Skin epidermis (tissue), 12 donors: ENCODE results near the gene MAD2L1BP.
"Not testable (repeated sequence)": the region's sequence is repeated elsewhere in the genome, so short reads cannot be mapped to it uniquely, and the experiment has no call there.

Experiments
- H3K27ac ChIP-seq, 21 experiments: fragments of 200-600 bp; sonication (generic) in 11 of 21; one replicate each; pipeline ENCODE4 v1.5.0; 2020; ENCODE audit warnings: mild to moderate bottlenecking in 3 of 21, inconsistent platforms in 2 of 21, moderate library complexity in 2 of 21
- H3K4me3 ChIP-seq, 7 experiments: fragments of 200-600 bp; sonication (generic) in 2 of 7; one replicate each; pipeline ENCODE4 v1.5.0; 2020; ENCODE audit warnings: inconsistent platforms in 2 of 7, mild to moderate bottlenecking in 2 of 7, moderate library complexity in 1 of 7

Gene MAD2L1BP

DNA sequence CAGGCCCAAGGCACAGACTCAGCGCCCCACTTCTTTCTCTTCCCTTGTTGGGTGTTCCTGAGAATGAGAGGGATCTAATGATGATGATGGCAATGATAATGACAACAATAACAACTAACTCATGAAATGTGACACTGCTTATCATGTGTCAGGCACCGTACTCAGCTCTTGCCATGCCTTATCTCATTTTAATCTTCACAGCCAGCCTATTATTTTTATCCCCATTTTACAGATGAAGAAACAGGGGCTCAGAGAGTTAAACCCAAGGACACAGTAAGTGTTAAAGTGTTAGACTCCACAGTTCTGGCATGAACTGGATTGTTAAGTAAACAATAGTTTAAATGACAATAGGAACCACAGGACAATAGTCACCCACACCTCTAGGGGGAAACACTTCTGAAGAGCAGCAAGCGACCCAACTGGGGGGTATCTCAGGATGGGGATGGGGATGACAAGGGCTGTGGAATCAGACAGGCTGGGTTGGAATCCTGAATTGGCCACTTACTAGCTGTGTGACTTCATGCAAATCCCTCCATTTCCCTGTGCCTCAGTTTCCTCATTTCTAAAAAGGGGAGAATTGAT lies 21.7 kb downstream of the MAD2L1BP start:
- H3K4me3 ChIP-seq, result no peak overlapping the region
- no peak overlapping the region for H3K27ac ChIP-seq

DNA sequence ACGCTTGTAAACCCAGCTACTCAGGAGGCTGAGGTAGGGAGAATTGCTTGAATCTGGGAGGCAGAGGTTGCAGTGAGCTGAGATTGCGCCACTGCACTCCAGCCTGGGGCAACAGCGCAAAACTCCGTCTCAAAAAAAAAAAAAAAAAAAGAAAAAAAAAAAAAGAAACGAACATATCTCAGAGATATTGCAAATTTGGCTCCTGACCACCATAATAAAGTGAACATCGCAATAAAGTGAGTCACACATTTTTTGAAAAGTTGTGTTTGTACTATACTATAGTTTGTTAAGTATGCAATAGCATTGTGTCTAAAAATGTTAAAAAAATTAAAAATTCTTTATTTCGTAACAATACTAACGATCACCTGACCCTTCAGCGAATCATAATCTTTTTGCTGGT lies 22.5 kb downstream of the MAD2L1BP start:
- H3K4me3 ChIP-seq, result no peak overlapping the region

GRCh38 chr6:43662948-43663347 lies 27.3 kb downstream of the MAD2L1BP start:
- H3K27ac ChIP-seq, H3K4me3 ChIP-seq: not testable (repeated sequence)

More for the DNA sequence above, 22.5 kb downstream of the MAD2L1BP start:
- no peak overlapping the region for H3K27ac ChIP-seq

- Histone ChIP-seq H3K27ac (no peak overlapping the region), H3K4me3 (no peak overlapping the region)
Observed at GRCh38 chr6:43665376-43665775, 29.7 kb downstream of the MAD2L1BP start.

DNA sequence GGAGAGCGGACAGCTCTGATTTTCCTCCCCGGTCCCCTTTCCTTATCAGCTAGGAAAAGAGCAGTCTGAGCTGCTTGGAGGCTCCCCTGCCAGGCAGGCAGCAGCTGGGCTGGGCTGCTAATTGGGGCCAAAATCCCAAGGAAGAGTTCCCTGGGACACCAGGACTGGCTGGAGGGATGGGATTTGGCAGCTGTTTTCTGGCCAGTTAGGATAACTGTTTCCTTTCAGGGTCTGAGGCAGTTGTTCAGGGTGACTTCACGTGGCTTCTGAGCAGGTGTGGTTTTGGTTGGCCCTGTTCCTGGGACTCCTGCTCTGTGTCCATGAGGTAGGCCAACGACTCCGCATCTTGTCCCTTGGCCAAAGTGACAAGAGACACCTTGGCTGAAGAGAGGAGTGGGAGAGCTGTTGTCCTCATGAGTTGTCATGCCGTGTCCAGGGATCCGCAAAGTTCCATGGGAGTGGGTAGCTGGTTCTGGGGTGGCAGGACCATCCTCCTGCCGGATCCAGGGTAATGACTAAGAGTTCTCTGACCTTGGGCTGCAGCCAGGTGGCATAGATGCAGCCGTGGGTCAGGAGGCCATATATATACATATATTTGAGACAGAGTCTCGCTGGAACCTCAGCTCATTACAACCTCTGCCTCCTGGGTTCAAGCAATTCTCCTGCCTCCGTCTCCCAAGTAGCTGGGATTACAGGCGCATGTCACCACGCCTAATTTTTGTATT lies 30.7 kb downstream of the MAD2L1BP start:
- no peak overlapping the region for H3K27ac ChIP-seq
- H3K4me3 ChIP-seq, result no peak overlapping the region

GRCh38 chr6:43667245-43668150 lies 31.9 kb downstream of the MAD2L1BP start:
- Histone ChIP-seq H3K27ac (peak overlapping the region in 8 of 21 experiments; percentile 11 to 78 (median 49)), H3K4me3 (no peak overlapping the region)

DNA sequence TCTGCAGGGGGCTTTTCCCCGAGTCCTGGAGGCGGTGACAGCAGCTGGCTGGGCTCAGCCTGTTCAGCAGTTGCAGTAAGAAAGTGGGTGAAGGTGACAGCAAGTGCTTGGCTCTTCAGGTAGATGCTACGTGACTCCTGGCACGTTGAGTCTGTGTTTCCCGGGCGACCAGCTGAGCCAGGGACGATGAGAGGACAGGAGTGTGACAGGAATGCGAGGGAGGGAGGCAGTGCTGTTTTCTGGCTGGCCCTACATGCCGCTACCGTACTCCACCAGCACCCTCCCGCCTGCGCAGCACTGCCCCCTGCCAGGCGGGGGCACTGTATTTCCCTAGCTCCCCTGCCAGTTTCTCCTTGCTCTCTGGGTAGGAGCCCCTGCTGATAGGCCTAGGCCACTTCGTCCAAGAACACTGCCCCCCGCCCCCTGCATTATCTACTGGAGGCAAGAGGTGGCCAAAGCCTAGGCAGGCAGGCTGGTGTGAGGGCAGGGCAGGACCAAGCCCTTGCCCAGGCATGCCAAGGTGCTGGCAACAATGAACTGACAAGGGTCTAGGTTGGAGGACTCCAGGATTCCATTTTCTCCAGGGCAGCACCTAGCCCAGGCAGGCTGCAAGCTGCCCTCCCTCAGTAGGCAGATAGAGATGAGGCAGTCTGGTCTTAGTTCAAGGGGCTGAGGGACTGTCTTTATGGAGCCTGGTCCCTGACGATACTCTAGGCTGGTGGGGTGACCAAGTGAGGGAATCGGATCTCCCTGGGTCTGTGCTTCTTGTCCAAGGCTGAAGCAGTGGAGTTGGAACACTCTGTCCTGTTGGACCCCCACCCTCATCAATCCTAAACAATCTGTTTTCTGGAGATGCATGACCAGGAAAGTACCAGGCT lies 32.8 kb downstream of the MAD2L1BP start:
- Histone ChIP-seq H3K4me3 (no peak overlapping the region), H3K27ac (peak overlapping the region in 15 of 21 experiments; percentile 26 to 78 (median 59))

DNA sequence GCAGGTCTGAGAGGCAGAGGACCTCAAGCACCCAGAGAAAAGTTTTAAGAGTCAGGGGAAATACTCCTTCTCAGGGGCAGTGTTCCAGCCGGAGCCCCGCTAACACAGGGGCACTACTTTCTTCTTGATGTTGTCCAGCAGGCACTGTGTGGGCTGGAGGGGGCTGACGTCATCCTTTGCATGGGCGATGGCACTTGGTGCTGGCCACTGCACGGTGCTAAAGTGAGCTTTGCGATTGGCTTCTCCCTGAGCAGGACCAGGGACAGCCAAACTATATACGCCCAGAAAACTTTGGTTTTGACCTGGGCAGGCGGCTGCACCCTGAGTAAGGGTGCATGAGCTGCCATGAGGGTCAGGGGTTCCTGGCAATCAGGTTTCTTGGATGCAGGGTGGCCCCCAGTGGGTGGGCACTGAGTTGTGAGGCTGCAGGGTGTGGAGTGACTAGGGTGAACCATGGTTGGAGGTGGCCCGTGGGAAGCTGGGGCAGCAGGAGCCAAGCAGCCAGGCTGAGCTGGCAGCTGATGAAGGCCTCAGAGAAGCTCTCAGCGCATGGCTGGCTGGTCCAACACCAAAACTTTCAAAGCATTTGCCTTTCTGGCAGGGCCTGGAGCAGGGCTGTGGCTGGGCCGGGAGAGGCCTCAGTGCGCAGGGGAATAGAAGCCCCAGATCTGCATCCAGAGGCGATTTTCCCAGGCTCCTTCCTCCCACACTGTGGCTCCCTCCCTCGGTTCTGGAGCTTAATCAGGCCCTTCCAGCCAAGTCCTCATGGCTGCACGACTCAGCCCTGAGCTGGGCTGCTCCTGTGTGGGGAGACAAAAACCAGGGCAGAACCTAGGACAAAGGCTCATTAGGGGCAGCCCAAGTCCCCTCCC lies 33.6 kb downstream of the MAD2L1BP start:
- H3K4me3 ChIP-seq, result no peak overlapping the region
- H3K27ac ChIP-seq, result peak overlapping the region in 19 of 21 experiments; percentile 15 to 78 (median 59)

DNA sequence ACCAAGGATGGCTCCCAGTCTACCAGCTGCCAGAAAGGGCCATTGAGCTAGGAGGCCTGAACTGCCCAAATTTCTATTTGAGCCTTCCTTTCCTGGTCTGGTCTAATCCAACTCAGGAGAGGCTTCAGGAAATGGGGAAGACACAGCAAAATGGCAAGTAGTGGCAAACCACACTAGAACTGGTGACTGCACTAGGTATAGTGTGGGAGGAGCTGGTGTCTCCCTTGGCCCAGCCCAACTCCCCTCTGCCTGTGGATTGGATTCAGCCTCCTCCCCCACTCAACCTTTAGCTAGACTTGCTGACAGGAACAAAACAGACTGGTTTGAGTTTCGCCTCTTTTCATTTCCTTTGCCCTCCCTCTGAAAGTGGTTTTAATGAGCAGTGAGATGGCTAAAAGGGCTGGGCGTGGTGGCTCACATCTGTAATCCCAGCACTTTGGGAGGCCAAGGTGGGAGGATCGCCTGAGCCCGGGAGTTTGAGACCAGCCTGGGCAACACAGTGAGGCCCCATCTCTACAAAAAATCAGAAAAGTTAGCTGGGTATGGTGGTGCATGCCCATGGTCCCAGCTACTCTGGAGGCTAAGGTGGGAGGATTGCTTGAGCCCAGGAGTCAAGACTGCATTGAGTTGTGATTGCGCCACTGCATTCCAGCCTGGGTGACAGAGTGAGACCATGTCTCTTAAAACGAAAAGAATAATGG lies 34.4 kb downstream of the MAD2L1BP start:
- Histone ChIP-seq H3K27ac (peak overlapping the region in 19 of 21 experiments; percentile 15 to 78 (median 59)), H3K4me3 (no peak overlapping the region)

- Histone ChIP-seq H3K27ac (peak overlapping the region in 8 of 21 experiments; percentile 1 to 78 (median 64)), H3K4me3 (no peak overlapping the region)
Observed at GRCh38 chr6:43670623-43670986, 35.0 kb downstream of the MAD2L1BP start.

GRCh38 chr6:43671011-43671800 lies 35.6 kb downstream of the MAD2L1BP start:
- Histone ChIP-seq H3K27ac (peak overlapping the region in 7 of 21 experiments; percentile 1 to 78 (median 63)), H3K4me3 (no peak overlapping the region)

DNA sequence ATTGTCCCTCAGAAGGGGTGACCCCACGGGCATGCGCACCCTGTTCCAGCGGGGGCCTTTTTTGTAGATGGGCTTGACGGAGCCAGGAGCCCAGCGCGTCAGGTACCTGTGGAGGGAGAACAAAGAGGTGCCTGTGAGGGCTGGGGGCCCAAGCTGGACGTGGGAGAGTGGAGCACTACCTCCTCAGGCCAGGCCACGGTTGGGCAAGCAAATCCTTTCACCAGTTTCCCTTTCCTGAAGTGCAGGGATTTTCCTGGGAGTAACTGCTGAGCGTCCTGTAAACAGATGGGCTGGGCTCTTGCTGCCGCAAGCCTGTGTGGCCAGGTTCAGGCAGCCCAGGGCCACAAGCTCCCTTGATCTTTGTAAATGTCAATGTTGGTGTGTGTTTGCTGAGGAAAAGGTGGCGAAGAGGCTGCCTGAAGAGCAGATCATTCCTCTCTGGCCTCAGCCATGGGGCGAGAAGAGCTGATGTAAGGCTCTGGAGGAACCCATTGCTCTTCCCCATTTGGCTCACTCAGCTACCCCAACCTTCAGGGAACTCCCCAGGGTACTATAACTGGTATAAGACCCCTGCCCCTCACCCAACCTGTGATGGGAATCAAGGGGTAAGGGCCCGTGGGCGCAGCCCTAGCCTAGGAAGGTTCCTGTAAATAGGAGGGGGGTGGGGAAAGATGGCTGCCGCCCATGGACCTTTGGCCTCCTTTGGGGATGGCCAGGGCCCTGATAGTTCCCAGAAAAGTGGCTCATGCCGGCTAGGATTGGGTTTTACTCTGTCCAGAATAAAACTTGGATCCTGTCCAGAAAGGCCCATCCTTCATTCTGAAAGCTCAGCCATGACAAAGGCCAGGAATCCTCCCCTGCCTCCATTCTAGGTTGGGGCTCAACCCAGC lies 36.4 kb downstream of the MAD2L1BP start:
- no peak overlapping the region for H3K4me3 ChIP-seq
- peak overlapping the region in 5 of 21 experiments; percentile 19 to 60 (median 37) for H3K27ac ChIP-seq

DNA sequence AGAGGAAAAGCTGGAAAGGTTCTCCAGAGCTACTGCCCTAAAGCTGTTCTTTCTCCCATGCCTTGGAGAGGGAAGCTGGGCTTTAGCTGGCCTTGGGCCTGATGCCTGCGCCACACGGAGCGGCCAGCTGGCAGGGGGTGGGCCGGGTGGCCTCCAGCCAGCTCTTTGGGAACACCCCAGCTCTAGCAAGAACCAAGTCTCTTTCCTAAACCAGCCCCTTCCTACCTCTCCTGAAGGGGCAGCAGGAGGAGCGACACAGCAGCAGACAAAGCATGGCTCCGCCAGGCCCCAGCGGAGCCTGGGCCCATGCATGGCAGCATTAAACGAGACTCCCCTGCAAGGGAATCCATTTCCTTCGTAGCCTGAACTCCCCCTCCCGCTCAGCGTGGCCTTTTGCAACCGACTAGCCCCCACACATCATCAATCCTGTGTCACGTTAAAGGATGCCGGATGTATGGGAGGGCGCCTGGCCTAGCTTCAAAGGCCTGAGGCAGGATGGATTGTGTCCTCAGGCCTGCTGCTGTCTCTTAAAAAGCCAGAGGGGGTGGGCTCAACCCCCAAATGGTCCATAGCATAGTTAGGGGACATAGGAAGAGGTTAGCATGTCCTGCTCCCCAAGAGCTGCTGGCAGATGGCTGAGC lies 37.9 kb downstream of the MAD2L1BP start:
- peak overlapping the region in 1 of 21 experiments; percentile 60 for H3K27ac ChIP-seq
- no peak overlapping the region for H3K4me3 ChIP-seq

GRCh38 chr6:43674291-43674690 lies 38.7 kb downstream of the MAD2L1BP start:
- Histone ChIP-seq H3K27ac (no peak overlapping the region), H3K4me3 (no peak overlapping the region)

DNA sequence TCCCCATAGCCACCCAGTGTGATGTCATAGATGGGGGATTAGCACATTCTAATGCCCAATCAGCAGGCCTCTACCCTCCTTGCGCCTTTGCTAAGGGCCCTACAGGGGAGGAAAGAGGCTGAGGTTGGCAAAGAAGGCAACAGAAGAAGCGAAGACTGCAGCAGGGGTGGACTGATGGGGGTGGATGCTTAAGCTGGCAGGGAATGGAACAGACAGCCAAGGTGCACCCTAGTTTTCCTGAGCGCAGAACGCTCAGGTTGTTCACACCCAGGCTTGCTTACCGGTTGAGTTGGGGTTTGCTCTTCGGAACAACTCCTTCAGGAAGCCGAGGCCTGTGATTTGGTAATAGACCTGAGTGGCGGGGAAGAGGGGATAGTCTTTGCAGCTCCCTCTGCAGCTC lies 39.3 kb downstream of the MAD2L1BP start:
- Histone ChIP-seq H3K4me3 (no peak overlapping the region), H3K27ac (no peak overlapping the region)
